GM19468 (cell line): ENCODE measurements around the gene FAM217A.

Experiments used
- ATAC-seq: cut with Tn5 transposase; IDR thresholded peaks from one replicate; pipeline ENCODE4 v1.9.1; 2021; ENCODE audit warnings: mild to moderate bottlenecking, moderate library complexity, moderate number of reproducible peaks; ENCODE audit not compliant: unreplicated experiment; ENCODE audit errors: extremely low read depth

FAM217A gene

DNA sequence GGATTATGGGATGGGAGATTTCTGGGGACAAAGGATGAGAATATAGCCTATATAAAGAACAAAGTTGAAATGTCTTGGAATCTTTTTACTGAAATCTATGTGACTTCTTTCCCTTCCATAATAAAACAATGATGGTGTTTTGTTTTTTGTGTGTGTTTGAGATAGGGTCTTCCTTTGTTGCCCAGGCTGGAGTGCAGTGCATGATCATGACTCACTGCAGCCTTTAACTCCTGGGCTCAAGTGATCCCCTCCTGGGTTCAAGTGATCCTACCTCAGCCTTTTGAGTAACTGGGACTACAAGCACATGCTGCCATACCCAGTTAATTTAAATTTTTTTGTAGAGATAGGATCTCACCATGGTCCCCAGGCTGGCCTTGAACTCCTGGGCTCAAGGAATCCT is 50.9 kb downstream of the FAM217A start:
- ATAC-seq, result no peak

DNA sequence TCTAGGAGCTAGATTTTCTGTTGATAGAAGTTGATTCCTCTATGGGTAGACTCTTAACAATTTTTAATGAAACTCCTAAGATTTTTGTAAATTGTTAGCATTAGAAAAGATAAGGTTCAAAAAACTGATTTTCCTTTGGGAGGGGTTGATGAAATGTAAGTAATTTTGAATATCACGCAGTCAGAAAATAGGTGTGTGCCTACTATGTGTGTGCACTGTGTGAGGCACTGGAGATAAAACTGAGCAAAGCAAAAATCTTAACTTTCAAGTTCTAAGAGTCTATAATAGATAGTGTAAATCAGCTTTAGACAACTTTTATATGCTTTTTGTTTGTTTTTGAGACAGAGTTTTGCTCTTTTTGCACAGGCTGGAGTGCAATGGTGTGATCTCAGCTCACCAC is 53.3 kb downstream of the FAM217A start:
- ATAC-seq, result no peak

DNA sequence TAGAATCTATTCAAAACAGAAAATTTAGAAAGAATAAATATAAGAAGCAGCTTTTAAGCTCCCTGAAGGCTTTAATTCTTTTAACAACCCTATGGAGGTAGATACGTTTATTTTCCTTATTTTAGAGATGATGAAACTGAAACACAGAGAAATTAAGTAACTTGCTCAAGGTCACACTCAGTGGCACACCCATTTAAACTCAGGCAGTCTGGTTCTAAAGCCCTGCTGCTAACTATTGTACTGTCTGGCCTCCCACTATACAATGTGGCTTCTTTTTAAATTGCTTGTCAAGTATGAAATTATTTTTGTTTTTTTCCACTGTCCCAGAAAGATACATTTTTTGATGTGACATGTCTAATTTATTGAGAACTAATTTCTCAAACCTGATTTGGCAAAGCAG is 55.7 kb downstream of the FAM217A start:
- no peak for ATAC-seq

DNA sequence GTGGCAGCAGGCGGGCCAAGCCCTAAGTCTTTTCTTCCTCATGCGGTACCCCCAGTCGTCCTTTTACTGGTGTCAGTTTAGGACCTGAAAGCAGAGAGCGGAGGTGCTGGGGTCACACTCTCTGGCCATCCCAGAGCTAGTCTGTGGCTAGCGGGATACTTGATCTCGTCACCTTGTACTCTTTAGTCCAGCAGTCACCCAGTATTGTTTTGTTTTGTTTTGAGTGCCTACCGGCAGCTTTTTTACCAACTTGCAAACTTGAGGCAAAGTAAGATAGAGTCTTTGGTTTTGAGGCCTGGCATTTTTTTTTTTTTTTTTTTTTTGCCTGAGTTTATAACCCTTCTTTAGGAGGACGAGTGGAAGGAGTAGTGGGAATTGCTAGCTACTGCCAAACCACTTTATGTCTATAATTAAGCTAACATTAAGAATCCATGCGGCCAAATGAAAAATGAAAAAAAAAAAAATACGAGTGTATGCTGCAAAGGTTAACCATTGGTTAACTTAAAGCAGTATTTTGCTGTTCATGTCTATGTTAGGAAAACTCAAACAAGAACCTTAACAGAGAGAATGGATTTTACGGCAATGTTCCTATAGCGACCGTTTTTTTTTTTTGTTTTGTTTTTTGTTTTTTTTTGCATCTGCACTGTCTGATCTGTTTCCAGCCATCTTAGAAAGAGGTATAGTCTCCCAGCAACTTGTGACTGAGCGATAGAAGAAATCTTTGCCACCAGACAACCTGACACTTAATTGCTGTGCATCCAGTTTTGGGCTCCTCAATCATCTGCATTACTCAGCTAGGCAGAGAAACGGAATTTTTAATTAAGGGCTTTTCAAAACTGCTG is 56.9 kb downstream of the FAM217A start:
- no peak for ATAC-seq

DNA sequence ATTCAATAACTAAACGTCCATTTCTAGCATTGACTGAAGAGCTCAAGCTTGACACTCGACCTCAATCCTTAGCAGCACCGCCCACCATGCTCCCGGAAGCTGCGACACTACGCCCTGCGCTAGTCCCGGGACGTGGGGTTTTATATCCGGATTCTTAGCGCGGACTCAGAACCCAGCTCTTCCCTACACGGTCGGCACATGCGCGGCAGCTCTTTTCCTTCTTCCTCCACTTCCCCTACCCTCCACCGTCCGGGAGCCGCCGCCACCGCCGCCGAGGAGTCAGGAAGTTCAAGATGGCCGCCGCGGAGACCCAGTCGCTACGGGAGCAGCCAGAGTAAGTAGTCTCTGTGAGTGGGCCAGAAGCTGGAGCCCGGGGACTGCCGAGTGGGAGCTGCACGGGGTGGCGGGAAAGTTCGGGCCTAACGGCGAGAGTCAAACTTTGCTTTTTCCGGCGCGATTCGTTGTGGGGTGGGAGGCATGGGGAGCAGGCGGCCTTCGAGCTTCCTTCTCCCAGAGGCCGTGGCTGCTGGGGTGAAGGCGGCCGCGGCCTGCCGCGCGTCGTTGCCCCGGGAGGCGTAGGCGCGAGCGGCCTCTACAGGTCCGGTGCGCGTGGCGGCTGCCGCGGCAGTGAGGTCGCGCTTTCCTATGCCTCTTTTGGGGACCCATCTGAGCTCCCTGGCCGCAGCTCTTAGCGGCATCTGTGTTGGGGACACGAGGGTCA is 57.6 kb downstream of the FAM217A start:
- no peak for ATAC-seq

DNA sequence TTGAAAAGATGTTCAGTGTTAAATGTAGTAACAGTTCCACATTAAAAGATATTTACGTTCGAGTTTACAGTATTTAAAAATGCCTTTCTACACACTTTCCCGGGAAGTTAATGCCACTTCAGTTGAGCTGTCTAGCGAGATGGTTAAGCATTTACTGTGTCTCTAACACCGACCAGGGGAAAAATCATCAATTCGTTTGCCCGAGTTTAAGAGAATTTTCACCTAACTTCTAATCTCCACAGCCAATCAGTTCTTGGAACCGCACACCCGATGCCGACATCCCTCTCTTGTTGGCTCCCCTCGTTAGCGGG is 58.2 kb downstream of the FAM217A start:
- no peak for ATAC-seq

DNA sequence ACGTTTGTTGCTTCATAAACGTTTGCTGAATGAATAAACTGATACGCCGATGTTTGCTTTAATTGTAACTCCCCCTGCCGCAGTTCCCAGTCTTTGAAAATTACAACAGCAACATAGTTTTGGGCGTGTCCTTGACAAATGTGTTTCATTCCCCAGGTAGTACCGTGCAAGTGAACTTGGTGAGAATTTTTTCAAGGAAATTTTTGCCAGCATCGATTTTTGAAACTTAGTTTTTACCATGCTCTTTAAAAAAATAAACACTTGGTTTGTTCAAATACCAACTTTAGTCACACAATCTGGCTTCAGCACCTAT is 60.1 kb downstream of the FAM217A start:
- no peak for ATAC-seq
